IgD-negative memory B cell (primary cell): ENCODE results near the gene DNASE1. TPM values are rescaled to one million over a fixed set of nuclear protein-coding genes. Genes with fewer than 3 reads are reported as not detected.

Experiments used
- H3K27ac Mint-ChIP-seq, 3 donors: one replicate each; pipeline ENCODE4 v1.8.0; 2020 to 2022; ENCODE audit warnings: mild to moderate bottlenecking in 3 of 3, mixed read lengths in 3 of 3, moderate library complexity in 1 of 3
- H3K27me3 Mint-ChIP-seq: one replicate; pipeline ENCODE4 v1.8.0; 2021; ENCODE audit warnings: mixed read lengths
- H3K36me3 Mint-ChIP-seq: one replicate; pipeline ENCODE4 v1.8.0; 2020; ENCODE audit warnings: mild to moderate bottlenecking, mixed read lengths
- H3K4me1 Mint-ChIP-seq, 3 donors: one replicate each; pipeline ENCODE4 v1.8.0; 2020 to 2022; ENCODE audit warnings: mixed read lengths in 3 of 3, mild to moderate bottlenecking in 1 of 3
- H3K4me3 Mint-ChIP-seq, 4 donors: one replicate each; pipeline ENCODE4 v1.8.0; 2020 to 2022; ENCODE audit warnings: mild to moderate bottlenecking in 4 of 4, mixed read lengths in 4 of 4, moderate library complexity in 3 of 4
- H3K9me3 Mint-ChIP-seq, 3 donors: one replicate each; pipeline ENCODE4 v1.8.0; 2020 to 2021; ENCODE audit warnings: mixed read lengths in 3 of 3, mild to moderate bottlenecking in 1 of 3
- polyA plus RNA-seq: library from polyadenylated mRNA; unstranded; fragments of 300-500 nt; fragmentation: Illumina TruSeq; gene quantifications from one replicate; pipeline ENCODE4 v1.2.3, GENCODE V29; 2021

DNASE1 gene
- polyA plus RNA-seq, 1 donor from 2014 or later = 12.4 TPM

- no peaks in the 10 kb centered on the region for H3K9me3 Mint-ChIP-seq
- H3K27me3 Mint-ChIP-seq = no peaks in the 10 kb centered on the region
- peaks cover 35 to 49% (median 36%) of the 10 kb centered on the region in 3 donors for H3K4me1 Mint-ChIP-seq
- H3K27ac Mint-ChIP-seq = peak overlapping the region; percentile 23 to 93 (median 37)
- H3K36me3 Mint-ChIP-seq = no peaks in the 10 kb centered on the region
- peak overlapping the region in 2 of 4 donors; percentile 60 to 71 for H3K4me3 Mint-ChIP-seq
These were observed 28.4 kb upstream of the DNASE1 start for GRCh38 chr16:3625911-3626732.

- H3K27ac Mint-ChIP-seq = peak overlapping the region; percentile 49 to 78 (median 74)
- H3K9me3 Mint-ChIP-seq = no peaks in the 10 kb centered on the region
- H3K4me3 Mint-ChIP-seq = peak overlapping the region in 2 of 4 donors; percentile 22 to 29
- H3K4me1 Mint-ChIP-seq = peaks cover 20 to 23% (median 22%) of the 10 kb centered on the region in 3 donors
- H3K36me3 Mint-ChIP-seq = peaks cover 10% of the 10 kb centered on the region
- H3K27me3 Mint-ChIP-seq = no peaks in the 10 kb centered on the region
These were observed 17.0 kb upstream of the DNASE1 start for GRCh38 chr16:3637371-3637923.

GRCh38 chr16:3638916-3639644 lies 15.4 kb upstream of the DNASE1 start:
- Mint-ChIP-seq H3K4me1 (peaks cover 20 to 23% (median 21%) of the 10 kb centered on the region in 3 donors), H3K36me3 (peaks cover 11% of the 10 kb centered on the region), H3K4me3 (peak overlapping the region in 2 of 4 donors; percentile 13 to 56), H3K27me3 (no peaks in the 10 kb centered on the region), H3K9me3 (no peaks in the 10 kb centered on the region), H3K27ac (no peak overlapping the region)

- Mint-ChIP-seq H3K36me3 (peaks cover 11% of the 10 kb centered on the region), H3K4me1 (peaks cover 20 to 23% (median 21%) of the 10 kb centered on the region in 3 donors), H3K4me3 (no peak overlapping the region), H3K9me3 (no peaks in the 10 kb centered on the region), H3K27ac (no peak overlapping the region), H3K27me3 (no peaks in the 10 kb centered on the region)
These were observed 14.3 kb upstream of the DNASE1 start for GRCh38 chr16:3640207-3640606.

GRCh38 chr16:3640632-3641501 lies 13.6 kb upstream of the DNASE1 start:
- no peak overlapping the region for H3K4me3 Mint-ChIP-seq
- H3K4me1 Mint-ChIP-seq = peaks cover 19% of the 10 kb centered on the region in 3 donors
- peaks cover 6% of the 10 kb centered on the region for H3K36me3 Mint-ChIP-seq
- H3K27me3 Mint-ChIP-seq = no peaks in the 10 kb centered on the region
- no peak overlapping the region for H3K27ac Mint-ChIP-seq
- H3K9me3 Mint-ChIP-seq = no peaks in the 10 kb centered on the region

- Mint-ChIP-seq H3K27ac (no peak overlapping the region), H3K36me3 (peaks cover 4% of the 10 kb centered on the region), H3K4me3 (no peak overlapping the region), H3K9me3 (no peaks in the 10 kb centered on the region), H3K4me1 (peaks cover 12 to 15% (median 15%) of the 10 kb centered on the region in 3 donors), H3K27me3 (no peaks in the 10 kb centered on the region)
These were observed 12.6 kb upstream of the DNASE1 start for GRCh38 chr16:3641801-3642396.

GRCh38 chr16:3642397-3643094 lies 11.9 kb upstream of the DNASE1 start:
- Mint-ChIP-seq H3K9me3 (no peaks in the 10 kb centered on the region), H3K4me1 (peaks cover 6 to 9% (median 9%) of the 10 kb centered on the region in 3 donors), H3K4me3 (no peak overlapping the region), H3K36me3 (peaks cover 4% of the 10 kb centered on the region), H3K27ac (no peak overlapping the region), H3K27me3 (no peaks in the 10 kb centered on the region)

- peaks cover 4% of the 10 kb centered on the region for H3K36me3 Mint-ChIP-seq
- no peaks in the 10 kb centered on the region for H3K27me3 Mint-ChIP-seq
- peaks cover 0 to 5% (median 5%) of the 10 kb centered on the region in 3 donors for H3K4me1 Mint-ChIP-seq
- H3K9me3 Mint-ChIP-seq = no peaks in the 10 kb centered on the region
- no peak overlapping the region for H3K27ac Mint-ChIP-seq
- no peak overlapping the region for H3K4me3 Mint-ChIP-seq
These were observed 11.3 kb upstream of the DNASE1 start for GRCh38 chr16:3643095-3643730.

- H3K36me3 Mint-ChIP-seq = peaks cover 1% of the 10 kb centered on the region
- H3K27ac Mint-ChIP-seq = no peak overlapping the region
- no peaks in the 10 kb centered on the region for H3K9me3 Mint-ChIP-seq
- H3K4me3 Mint-ChIP-seq = no peak overlapping the region
- H3K27me3 Mint-ChIP-seq = no peaks in the 10 kb centered on the region
- peaks cover 0 to 5% (median 3%) of the 10 kb centered on the region in 3 donors for H3K4me1 Mint-ChIP-seq
These were observed 9.4 kb upstream of the DNASE1 start for GRCh38 chr16:3645108-3645503.

GRCh38 chr16:3645504-3646347 lies 8.8 kb upstream of the DNASE1 start:
- Mint-ChIP-seq H3K27ac (no peak overlapping the region), H3K27me3 (no peaks in the 10 kb centered on the region)

GRCh38 chr16:3646348-3646920 lies 8.1 kb upstream of the DNASE1 start:
- Mint-ChIP-seq H3K9me3 (no peaks in the 10 kb centered on the region), H3K4me3 (no peak overlapping the region), H3K27me3 (no peaks in the 10 kb centered on the region), H3K36me3 (peaks cover 1% of the 10 kb centered on the region), H3K4me1 (peaks cover 0 to 3% (median 0%) of the 10 kb centered on the region in 3 donors), H3K27ac (no peak overlapping the region)

More at GRCh38 chr16:3645504-3646347, 8.8 kb upstream of the DNASE1 start:
- H3K4me1 Mint-ChIP-seq = peaks cover 0 to 3% (median 0%) of the 10 kb centered on the region in 3 donors
- peaks cover 1% of the 10 kb centered on the region for H3K36me3 Mint-ChIP-seq
- no peaks in the 10 kb centered on the region for H3K9me3 Mint-ChIP-seq
- peak overlapping the region in 1 of 4 donors; percentile 54 for H3K4me3 Mint-ChIP-seq

- no peaks in the 10 kb centered on the region for H3K27me3 Mint-ChIP-seq
- H3K9me3 Mint-ChIP-seq = no peaks in the 10 kb centered on the region
- H3K4me3 Mint-ChIP-seq = no peak overlapping the region
- no peaks in the 10 kb centered on the region for H3K36me3 Mint-ChIP-seq
- peaks cover 0 to 5% (median 2%) of the 10 kb centered on the region in 3 donors for H3K4me1 Mint-ChIP-seq
- no peak overlapping the region for H3K27ac Mint-ChIP-seq
These were observed 3.7 kb upstream of the DNASE1 start for GRCh38 chr16:3650631-3651265.
